GM13977 (cell line): ENCODE data around the gene NTRK3.

Source experiments
- DNase-seq: peaks from one replicate; pipeline ENCODE4 v3.0.0; 2012; ENCODE audit warnings: low spot score
- in situ Hi-C: fragments of 300-500 bp; cut with MboI; formaldehyde crosslinking; loops from one replicate; pipeline ENCODE4 v1.12.0; 2022; ENCODE audit warnings: low sequenced_read_pairs, low pct_unique_long_range_greater_than_20kb, mixed read lengths, inconsistent platforms; ENCODE audit not compliant: unreplicated experiment
- TF ChIP-seq, protein P1 (sequence below): IDR thresholded peaks from 2 replicates; pipeline ENCODE4 v1.5.1; 2012; ENCODE audit warnings: mild to moderate bottlenecking, control low read depth; ENCODE audit not compliant: insufficient read depth; ENCODE audit errors: extremely low read depth, missing control alignments

The NTRK3 gene

DNA sequence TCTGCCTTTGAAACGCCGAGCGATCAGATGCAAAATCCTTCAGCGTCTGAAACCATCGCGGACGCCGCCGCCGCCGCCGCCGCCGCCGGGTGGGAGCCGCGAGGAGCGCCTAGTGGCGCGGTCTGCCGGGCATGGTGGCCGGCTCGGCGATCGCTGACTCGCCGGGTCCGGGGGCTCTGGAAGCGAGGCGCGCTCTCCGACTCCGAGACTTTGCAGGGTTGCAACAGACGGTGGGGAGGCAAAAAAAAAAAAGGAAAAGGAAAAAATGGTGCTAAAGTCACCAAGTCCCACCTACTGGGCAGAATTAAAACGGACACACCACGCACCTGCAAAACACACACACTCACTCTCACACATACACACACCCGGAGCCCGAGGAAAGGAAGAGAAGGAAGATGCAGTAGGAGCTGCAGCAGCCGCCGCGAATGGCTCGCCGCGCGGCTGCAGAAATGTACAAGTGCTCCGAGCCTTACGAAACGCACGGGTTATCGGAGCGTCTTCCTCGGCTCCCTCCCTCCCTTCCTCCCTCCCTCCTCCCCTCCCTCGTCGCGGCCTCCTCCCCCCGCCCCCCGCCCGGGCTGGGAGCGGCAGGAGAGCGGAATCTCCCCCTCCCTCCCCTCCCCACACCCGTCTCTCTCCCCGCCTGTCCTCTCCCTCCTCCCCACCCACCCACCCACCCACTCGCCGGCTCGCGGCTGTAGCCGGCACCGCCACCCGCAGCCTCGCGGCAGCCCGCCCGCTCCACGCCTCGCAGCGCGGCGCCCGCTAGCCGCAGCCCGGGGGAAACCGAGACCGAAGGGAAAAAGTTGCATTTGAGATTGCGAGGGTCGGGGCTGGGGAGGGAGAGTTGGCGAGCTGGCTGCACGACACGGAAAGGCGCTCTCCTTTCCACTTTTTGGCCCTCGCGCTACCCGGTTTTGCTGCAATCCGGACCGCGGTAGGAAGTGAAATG is at the start of gene NTRK3:
Gene NTRK3 (minus strand): TSS at position 461 of the 952 bp plus-strand sequence. CDS start 586 bp downstream, outside the sequence.
- peak; percentile 44 for DNase-seq
- TF ChIP-seq, protein P1, sequence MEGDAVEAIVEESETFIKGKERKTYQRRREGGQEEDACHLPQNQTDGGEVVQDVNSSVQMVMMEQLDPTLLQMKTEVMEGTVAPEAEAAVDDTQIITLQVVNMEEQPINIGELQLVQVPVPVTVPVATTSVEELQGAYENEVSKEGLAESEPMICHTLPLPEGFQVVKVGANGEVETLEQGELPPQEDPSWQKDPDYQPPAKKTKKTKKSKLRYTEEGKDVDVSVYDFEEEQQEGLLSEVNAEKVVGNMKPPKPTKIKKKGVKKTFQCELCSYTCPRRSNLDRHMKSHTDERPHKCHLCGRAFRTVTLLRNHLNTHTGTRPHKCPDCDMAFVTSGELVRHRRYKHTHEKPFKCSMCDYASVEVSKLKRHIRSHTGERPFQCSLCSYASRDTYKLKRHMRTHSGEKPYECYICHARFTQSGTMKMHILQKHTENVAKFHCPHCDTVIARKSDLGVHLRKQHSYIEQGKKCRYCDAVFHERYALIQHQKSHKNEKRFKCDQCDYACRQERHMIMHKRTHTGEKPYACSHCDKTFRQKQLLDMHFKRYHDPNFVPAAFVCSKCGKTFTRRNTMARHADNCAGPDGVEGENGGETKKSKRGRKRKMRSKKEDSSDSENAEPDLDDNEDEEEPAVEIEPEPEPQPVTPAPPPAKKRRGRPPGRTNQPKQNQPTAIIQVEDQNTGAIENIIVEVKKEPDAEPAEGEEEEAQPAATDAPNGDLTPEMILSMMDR: no peak
- in situ Hi-C loops: no loop called here

DNA sequence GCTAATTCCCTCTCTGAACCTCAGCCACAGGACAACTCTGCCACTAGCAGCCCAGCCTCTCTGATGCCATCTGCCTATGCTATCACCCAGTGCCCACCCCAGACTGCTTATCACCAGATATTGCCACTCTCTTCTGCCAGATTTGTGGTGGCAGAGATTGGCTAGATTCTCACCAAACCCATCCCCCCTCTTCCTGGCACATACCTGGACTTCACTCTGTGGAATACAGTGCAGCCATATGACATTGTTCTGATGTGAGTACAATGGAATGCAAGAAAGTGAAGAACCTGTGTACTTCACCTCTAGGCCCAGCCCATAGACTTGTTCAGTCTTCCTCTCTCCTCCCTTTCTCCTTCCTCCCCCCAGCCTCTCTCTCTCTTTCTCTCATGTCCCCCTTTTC is 46.9 kb upstream of the NTRK3 start:
- in situ Hi-C loops: no loop called here
- TF ChIP-seq, protein P1: no peak
- no peak for DNase-seq

DNA sequence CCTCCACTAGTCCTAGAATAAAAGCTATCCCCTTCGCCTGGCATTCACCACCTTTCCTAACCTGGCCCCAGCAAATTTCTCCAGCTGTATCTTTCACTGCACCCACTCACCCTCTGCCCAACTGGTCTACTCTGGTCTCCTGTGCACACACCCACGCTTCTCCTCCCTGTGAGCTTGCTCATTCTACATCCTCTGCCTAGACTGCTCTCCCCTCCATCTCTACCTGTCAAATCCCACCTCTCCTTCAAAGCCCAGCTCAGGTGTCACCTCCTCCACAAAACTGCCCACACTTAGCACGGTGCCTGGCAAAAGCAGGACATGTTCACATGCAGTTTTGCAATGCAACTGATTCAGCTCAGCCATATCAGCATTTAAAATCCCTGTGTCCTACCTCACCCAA is 45.8 kb upstream of the NTRK3 start:
- TF ChIP-seq, protein P1: no peak
- in situ Hi-C loops: no loop called here
- DNase-seq: no peak

DNA sequence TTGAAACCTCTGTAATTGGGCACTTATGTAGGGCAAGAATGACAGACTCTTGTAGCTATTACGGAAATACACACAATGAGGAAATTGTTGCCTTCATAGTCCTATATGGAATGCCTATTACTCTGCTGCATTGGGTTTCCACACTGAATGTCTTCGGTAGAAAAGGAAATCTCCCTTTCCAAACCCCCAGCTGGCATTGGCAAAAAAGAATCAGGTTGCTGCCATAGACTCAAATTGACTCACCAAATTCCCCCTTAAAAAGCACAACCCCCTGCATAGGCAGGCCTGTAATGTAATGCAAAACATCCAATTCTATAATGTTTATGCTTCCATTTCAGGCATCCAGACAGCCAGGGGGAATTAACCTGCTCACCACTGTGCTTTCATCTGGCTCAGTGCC is 44.8 kb upstream of the NTRK3 start:
- TF ChIP-seq, protein P1: no peak
- in situ Hi-C loops: no loop called here

DNA sequence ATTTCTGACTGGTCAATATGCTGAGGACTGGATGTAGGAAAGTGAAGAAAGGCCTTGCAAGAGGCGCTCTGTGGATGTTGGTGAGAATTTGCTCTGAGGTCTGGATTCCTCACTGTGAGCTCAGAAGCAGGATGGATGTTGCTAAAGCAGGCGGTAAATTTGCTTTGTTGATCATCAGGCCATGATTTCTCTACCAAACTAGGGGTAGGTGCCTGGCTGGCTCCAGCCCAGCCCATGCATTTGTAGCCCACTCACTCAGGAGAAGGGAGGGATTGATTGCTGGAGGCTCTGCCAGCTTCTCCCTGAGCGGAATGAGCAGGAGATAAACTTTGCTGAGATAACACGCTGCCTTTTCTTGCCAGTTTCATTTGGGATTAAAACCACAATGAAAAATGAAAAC is 44.3 kb upstream of the NTRK3 start:
- DNase-seq: no peak
- TF ChIP-seq, protein P1: no peak

More for the DNA sequence above, 44.8 kb upstream of the NTRK3 start:
- DNase-seq: no peak

DNA sequence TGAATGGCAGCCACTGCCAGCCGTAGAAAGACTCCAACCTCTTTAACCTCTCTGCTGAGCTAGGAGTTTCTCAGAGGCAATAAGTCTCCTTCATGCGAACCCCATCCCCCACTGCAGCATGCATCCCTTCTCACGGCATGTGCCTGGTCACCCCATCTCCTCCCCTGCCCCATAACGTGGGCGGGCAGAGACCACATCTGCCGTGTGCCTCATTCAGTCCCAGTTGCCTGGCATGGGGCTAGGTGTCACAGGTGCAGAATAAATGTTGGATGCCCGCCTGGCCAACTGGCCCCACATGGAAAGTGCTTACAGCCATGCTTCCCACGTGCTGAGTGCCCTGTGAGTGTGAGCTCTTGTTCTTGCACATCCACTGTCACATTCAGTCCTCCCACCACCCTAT is 43.5 kb upstream of the NTRK3 start:
- in situ Hi-C loops: no loop called here
- no peak for DNase-seq
- TF ChIP-seq, protein P1: no peak

More for the DNA sequence above, 44.3 kb upstream of the NTRK3 start:
- in situ Hi-C loops: no loop called here
